RPMI7951 (cell line): ENCODE data around the gene HDGFL2. TPM values are rescaled to one million over a fixed set of nuclear protein-coding genes. Genes with fewer than 3 reads are reported as not detected.
"Not testable (repeated sequence)": the region's sequence is repeated elsewhere in the genome, so short reads cannot be mapped to it uniquely, and the experiment has no call there.

Experiments
- DNase-seq: peaks from one replicate; pipeline ENCODE4 v3.0.0-alpha.2; 2012; ENCODE audit warnings: low read depth
- total RNA-seq: library from RNA; depleted of rRNA; stranded (reverse); fragments of >200 nt; shearing (Covaris generic); gene quantifications from 2 replicates; pipeline ENCODE4 v1.2.3, GENCODE V29; 2014

The HDGFL2 gene
- total RNA-seq, 1 experiment from 2014 or later = 41.9 TPM

DNA sequence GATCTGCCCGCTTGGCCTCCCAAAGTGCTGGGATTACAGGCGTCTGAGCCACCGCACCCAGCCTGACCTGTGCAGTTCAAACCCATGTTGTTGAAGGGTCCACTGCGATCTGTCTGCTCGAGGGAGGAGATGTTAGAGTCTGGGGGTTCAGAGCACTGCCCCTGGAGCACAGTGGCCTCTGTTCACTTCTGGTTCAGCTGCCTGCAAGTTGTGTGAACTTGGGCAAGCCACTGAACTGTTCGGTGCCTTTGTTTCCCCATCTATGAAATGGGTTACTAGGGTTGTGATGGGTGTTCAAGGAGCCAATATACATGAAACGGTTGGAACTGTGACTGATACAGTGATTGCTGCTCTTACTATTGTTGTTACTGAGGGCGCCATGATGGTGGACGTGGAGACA lies 61.2 kb downstream of the HDGFL2 start:
- DNase-seq = no peak

DNA sequence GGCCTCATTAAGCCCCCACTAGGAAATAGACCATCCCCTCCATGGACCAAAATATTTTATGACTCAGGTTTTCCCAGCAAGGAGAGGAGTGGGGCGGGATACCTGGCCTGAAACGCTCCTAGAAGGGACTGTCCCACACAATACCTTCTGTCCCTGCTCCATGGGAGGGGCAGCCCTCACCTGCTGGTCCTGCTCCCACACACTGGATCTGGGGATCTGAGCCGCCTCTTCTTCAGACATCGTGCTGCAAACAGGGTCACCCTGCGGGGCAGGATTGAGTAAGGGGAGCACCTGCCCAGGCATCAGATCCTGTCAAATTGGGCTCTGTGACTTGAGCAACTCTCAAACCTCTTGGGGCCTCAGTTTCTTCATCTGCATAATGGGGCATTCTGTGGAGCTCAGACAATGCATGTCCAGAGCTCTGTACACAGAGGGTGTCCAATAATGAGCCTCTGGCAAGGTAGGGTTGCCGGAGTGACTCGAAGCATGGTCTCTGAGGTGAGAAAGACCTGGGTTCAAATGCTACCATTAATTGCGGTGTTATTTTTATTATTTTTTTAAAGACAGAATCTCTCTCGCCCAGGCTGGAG lies 61.8 kb downstream of the HDGFL2 start:
- no peak for DNase-seq

DNA sequence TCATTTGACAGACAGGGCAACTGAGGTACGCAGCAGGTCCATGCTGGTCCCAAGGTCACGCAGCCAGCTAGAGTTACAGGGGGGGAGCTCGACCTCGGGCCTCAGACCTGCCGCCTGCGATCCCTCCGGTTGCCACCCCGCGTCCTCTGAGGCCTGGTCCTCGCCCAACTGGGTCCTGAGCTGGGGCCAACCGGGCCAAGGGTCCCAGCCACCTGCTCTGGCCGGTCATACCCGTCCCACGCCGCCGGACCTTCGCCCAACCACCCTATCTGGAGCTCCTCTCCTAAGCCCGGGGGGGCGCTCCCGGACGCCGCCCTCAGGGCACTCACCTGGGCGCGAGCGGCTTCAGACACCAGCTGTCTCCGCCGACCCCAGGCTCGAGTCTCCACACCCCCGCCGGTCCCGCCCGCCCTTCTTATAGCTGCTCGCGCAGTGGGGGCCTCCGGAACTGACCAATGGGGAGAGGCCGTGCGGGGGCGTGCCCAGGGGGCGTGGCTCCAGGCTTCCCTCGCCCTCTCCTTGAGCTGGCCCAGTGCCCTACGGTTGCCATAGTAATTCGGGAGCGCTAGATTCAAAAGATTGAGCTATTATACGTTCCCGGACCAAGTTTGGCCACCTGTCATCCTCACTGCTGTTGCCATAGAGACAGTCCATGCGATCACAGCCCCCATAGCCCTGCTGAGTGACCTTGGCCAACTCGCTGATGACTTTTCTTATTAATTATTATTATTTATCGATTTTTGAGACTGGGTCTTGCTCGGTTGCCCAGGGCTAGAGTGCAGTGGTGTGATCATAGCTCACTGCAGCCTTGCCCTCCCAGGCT lies 63.0 kb downstream of the HDGFL2 start, which contains the start of gene PLIN5:
Gene PLIN5, minus strand, starts transcription at position 389 of the 823 bp plus-strand sequence. CDS start 1,150 bp downstream, outside the sequence.
- DNase-seq = peak; percentile 57

DNA sequence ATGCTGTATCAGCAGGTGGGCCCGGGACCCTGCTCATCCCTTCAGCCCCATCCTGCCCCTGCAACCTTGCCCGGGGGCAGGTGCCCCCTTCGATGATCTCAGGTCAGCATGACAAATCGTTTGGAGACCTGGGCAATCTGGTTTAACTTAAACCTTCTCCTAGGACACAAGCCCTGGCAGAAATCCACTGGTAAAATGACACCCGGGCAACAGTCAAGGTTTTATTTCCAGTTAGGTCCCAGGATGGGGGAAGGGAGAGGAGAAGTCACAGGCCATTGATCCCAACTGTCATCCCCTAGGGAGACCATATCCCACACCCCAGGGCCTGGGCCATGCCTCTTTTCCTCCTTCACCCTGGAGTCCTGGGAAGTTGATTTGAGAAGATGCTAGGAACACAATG lies 64.7 kb downstream of the HDGFL2 start:
- DNase-seq = no peak

DNA sequence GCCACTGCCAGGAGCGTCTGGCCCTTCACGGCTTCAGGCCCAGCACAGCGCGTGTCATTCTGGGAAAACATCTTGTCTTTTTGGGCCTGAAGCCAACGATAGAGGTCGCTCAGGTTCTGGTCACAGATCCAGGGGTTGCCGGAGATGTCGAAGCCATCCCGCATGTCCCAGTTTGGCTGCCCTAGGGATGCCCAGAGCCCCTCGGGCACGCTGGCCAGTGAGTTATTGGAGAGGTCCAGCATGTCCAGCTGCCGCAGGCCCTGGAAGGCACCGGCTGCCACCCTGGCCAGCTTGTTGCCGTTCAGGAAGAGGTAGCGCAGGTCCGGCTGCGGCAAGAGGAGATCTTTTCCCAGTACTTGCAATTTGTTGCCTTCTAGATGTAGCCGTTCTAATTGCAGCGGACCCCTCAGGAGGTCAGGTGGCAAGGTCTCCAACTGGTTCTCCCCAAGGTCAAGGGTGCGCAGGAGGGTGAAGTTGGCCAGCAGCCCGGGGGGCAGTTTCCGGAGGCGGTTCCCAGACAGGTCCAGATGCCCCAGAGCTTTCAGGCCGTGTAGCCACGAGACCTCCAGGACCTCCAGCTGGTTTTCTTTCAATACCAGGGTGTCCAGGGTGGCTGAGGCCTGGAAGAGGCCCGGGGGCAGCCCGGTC lies 66.0 kb downstream of the HDGFL2 start:
- DNase-seq = no peak

DNA sequence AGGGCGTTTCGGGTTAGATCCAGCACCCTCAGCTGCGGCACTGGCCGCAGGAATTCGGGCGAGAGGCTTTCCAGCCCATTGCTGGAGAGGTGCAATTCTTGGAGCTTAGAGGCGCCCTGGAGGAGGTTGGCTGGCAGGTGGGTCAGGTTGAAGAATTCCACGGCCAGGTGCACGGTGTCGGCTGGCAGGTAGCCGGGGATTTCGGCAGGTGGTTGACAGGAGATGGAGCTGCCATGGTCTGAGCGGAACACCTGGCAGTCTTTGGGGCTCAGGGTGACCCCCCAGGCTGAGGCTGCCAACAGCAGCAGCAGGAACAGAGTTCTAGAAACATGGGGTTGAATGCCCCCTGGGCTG lies 66.5 kb downstream of the HDGFL2 start:
- DNase-seq = no peak

DNA sequence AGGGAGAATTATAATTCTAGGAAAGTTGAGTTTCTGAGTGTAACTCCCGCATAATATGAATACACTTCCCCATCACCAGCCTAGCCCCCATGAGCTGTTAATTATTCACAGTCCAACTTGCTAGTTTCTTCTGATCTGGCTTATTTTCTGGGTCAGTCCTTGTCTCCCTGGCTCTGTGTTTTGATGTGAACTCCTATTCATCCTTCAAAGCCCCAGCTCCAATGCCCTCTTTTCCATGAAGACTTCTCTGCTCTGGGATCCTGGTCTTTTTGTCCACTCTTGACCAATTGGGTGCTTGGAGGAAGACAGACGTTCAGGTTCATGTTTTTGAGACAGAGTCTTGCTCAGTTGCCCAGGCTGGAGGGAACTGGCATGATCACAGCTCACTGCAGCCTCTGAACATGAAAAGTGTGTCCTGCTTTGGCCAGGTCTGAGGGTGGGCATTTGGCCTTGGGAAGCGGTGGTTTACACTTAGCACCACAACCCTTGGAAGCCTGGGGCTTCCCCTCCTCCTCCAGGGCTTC lies 67.1 kb downstream of the HDGFL2 start:
- DNase-seq = no peak

DNA sequence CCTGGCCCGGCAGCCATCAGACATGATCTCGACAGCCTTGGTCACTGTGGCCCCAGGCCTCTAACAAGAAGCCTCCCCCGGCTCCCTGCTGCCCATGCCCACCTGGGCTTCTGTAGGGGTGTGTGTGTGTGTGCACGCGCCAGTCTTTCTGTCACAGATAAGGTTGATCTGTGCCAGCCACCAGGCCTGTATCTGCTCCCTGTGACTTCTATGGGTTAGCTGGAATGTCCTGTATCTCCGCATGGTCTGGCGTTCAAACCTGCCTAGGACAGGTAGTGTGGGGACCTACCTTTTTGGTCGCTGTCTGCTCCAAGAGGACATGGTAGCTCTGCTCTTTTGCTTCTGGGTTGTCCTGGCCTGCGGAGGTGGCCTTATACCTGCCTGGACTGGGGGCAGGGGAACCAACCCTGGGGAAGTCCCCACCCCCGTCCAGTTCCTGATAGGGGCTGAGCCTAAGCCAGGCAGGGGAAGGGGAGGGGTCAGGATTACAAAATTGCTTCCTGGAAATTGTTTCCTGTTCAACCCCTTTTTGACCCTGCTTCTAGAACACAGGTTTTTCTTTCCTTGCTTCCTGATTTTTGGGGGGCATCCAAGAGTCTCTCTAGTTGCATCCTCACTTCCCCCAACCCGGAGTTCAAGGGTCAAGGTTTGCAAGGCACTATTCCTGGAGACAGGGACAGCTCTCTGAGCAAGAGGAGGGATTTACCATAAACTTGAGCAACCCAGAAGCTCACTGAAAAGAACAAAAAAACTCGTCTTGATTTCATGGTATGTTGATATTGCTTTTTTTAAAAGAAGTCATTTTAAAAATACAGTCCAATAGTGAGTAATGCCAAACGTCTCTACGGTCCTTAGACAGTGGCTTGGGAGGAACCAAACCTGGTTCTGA lies 67.8 kb downstream of the HDGFL2 start, which contains the start of gene LRG1:
Gene LRG1, minus strand, starts transcription at position 344 of the 889 bp plus-strand sequence. Its CDS starts 23 bp downstream, at position 321.
- DNase-seq = no peak

DNA sequence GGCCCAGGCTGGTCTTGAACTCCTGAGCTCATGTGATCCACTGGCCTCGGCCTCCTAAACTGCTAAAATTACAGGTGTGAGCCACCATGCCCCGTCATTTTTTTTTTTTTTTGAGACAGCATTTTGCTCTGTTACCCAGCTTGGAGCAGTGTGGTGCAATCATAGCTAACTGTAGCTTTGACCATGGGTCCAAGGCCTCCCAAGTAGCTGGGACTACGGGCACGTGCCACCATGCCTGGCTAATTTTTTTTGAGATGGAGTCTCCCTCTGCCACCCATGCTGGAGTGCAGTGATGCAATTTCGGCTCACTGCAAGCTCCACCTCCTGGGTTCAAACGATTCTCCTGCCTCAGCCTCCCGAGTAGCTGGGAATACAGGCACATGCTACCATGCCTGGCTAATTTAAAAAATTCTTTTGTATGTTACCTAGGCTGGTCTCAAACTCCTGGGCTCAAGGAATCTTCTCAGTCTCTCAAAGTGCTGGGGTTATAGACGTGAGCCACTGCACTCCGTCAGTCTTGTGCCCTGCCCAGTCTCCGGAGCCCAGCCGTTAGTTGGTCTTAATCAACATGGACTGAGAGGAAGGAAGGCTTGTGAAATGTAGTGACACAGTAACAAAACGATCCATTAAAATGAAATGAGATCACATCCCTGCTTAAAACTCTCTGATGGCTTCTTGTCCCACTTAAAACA lies 69.2 kb downstream of the HDGFL2 start:
- DNase-seq = no peak

DNA sequence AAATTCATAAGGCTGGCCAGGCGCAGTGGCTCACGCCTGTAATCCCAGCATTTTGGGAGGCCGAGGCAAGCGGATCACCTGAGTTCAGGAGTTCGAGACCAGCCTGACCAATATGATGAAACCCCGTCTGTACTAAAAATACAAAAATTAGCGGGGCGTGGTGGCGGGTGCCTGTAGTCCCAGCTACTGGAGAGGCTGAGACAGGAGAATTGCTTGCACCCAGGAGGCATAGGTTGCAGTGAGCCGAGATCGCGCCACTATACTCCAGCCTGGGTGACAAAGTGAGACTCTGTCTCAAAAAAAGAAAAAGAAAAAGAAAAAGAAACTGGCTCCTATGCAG lies 69.7 kb downstream of the HDGFL2 start:
- DNase-seq = not testable (repeated sequence)

DNA sequence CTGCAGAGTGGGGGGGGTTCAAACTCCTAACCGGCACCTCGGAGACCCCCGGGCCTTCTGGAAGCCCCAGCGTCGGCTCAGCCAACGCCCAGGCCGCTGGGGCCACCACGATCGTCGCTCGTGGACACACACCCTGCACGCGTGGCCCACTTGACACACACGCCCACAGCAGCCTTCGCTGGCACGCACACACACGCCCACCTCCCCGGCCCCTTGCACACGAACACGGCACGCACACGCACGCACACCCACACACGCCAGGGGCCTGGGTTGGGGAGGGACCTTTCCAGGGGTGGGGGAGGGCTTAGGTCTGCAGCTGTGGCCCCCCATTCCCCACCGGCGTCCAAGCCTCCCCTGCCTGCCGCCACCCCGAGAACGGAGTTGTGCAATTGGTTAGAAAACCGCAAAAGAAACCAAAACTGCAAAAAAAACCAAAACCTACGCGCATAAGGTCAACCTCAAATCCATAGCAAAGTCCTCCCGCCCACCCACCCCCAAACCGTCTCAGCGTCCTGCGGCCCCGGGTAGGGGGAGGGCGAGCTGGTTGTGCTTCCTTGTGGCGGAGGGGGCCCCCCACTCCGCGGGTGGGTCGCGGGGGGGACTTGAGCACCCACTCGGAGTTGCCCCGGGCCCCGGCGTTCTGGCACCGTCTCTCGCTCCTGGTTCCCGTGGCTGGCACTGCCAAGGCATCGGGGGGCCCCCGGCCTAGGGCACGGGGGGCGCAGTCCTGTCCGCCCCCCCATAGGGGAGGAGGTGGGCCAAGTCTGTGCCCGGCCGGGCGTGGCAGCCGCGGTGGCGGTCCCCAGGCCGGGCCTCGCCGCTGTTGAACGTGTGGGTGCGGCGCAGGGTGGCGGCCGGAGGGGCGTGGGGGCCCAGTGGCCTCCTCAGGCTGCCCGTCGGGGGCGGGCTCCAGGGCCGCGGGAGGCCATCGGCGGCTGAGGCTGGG lies 71.1 kb downstream of the HDGFL2 start:
- DNase-seq = no peak

DNA sequence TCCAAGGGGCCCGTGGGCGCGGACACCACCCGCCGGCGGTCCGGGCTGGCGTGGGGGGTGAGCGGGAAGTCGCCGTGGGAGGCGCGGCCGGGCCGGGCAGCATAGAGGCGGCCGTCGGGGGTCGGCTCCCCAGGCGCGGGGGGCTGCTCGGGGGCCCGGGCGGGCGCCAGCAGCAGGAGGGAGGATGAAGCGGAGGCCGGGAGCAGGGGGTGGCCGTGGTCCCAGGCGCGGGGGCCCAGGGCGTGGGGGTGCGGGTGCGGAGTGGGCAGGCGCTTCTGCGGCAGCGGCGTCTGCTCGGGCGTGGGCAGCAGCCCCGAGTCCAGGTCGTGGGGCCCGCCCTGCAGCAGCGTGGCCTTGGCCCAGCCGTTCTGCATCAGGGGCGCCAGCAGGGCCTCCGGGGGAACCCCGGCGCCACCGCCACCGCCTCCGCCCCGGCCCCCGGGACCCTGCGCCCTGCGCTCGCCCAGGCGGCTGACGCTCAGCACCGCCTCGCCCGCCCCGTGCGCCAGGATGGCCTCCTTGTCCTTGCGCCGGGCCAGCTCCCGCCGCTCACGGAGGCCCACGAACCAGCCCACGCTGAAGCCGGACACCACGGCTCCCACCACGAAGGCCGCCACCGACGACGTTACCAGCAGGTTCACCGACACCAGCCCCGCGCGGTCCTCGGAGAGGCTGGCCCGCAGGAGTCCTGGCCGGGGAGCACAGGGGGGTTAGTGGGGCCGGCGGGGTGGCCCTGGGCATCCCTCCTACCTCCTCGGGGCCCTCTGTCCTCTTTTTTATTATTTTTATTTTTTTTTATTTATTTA lies 71.9 kb downstream of the HDGFL2 start:
- DNase-seq = no peak

DNA sequence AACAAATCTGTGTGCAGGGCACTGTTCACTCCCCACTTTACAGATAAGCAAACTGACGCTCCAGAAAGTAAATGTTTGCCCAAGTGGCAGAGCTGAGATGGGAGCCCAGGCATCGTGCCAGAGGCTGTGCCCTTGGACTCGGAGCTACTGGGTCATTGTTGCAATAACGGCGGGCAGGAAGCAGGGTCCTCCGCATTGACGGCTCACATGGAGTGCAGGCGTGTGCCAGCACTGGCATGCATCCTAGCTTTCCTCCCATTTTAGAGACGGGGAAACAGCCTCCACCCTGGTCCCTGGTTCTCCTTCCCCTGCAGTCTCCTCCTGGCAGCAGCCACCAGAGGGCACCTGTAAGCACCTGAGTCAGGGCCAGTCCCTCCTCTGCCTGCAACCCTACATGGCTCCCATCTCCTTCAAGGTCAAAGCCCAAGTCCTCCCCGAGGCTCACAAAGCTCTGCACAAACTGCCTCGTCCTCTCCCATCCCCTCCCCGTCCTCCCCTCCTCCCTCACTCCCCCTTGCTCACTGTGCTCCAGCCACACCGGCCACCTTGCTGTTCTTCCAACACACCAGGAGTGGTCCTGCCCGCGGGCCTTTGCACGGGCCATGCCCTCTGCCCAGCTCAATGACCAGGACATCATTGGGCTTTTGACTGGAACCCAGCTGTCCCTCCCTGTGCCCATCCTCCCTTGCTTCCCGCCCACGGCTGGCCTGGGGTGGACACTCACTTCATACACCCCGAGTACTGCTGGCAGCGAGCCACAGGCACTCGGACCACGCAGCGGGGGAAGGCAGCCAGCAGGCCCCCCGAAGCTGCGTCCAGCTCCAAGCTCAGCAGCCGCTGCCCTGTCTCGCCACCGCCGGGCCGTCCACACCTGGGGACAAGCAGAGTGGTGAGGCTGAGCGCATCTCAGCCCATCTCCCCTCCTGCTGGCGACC lies 75.5 kb downstream of the HDGFL2 start:
- no peak for DNase-seq

DNA sequence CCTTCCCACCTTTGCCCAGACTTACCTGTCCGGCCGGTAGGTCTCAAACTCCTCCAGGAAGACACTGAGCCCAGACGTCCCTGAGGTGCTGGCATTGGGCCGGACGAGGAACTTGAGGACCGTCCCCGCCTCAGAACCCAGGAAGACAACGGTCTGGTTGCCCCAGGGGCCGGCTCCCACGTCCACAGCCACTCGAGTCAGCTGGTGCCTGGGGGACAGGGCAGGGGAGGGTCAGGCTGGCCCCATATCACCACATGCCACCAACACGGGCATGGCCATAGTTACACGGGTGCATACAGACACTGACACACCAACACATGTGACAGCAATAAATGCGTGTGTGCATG lies 76.1 kb downstream of the HDGFL2 start:
- no peak for DNase-seq

DNA sequence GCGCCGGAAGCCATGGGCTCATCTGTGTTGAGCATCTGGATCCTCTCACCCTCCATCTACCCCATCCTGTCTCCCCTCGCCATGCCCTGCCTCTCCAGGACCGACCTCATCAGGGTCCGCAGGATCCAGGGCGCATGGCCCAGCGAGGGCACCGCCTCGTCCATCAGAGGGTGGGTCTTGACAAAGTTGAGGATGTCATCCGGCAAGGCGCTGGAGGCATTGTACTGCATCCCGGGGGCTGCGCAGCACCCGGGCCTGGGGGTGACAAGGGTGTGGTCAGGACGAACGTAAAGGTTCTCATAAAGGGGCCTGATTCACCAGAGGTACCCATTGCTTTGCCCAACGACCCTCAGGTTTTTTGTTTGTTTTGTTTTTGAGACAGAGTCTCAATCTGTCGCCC lies 77.9 kb downstream of the HDGFL2 start:
- DNase-seq = no peak

DNA sequence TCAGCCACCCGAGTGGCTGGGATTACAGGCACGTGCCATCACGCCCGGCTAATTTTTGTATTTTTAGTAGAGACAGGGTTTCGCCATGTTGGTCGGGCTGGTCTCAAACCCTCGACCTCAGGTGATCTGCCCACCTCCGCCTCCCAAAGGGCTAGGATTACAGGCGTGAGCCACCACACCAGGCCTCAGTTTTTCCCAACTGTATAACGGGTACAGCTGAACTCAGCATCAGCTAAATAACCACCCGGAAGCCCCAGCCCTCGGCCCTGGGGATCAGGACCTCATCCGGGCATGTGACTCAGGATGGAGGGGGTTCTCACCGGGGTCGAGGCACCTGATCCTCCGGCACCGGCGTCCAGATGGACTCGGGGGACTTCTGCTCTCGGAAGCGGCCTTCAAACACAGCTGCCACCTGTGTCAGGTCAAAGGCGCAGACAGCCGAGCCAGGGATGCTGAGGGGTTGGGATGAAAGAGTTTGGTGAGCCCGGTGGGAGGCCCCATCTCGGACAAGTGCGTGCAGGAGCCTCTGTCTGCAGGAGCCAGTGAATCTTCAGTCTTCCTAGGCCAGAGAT lies 78.5 kb downstream of the HDGFL2 start:
- DNase-seq = no peak
